PC-3 (cell line): ENCODE results near the gene MIF4GD. TPM values are rescaled to one million over a fixed set of nuclear protein-coding genes. Genes with fewer than 3 reads are reported as not detected.

ENCODE experiments used
- ATAC-seq: fragments of 200-7000 bp; cut with Tn5 transposase; 2 replicates; pipeline ENCODE4 v1.9.1; 2020; ENCODE audit warnings: mild to moderate bottlenecking, moderate library complexity
- BruUV-seq: library from RNA; stranded (reverse); fragments of 400-500 nt; replicated peaks from 2 replicates; lab custom pipeline; 2021; lab: Mats Ljungman, UMichigan
- CTCF ChIA-PET: fragments of 300-600 bp; sonication (Branson Sonifier 250); formaldehyde crosslinking; loops from one replicate; lab custom pipeline; 2022; ENCODE audit warnings: antibody characterized with exemption; lab: Charles Lee
- POLR2A ChIA-PET: fragments of 300-600 bp; sonication (Branson Sonifier 250); formaldehyde crosslinking; loops from one replicate; lab custom pipeline; 2022; ENCODE audit warnings: antibody characterized with exemption; ENCODE audit not compliant: unreplicated experiment; lab: Charles Lee
- DNase-seq: peaks from one replicate; pipeline ENCODE4 v3.0.0-alpha.2; 2015
- H2AFZ ChIP-seq: fragments of 300-600 bp; sonication (generic); 2 replicates; pipeline ENCODE4 v1.6.0; 2016; ENCODE audit warnings: antibody characterized with exemption, low read length
- H3F3A ChIP-seq: fragments of 300-600 bp; sonication (generic); one replicate; pipeline ENCODE4 v1.6.0; 2017; ENCODE audit warnings: antibody characterized with exemption, low read length, control low read depth, mild to moderate bottlenecking; ENCODE audit not compliant: unreplicated experiment
- H3K27ac ChIP-seq: fragments of 300-600 bp; sonication (generic); 2 replicates; pipeline ENCODE4 v1.5.1; 2016; ENCODE audit warnings: mild to moderate bottlenecking, low read length
- H3K27me3 ChIP-seq: fragments of 300-600 bp; sonication (generic); 2 replicates; pipeline ENCODE4 v1.6.1; 2016; ENCODE audit warnings: low read length, mixed read lengths
- H3K36me3 ChIP-seq: fragments of 300-600 bp; sonication (generic); 2 replicates; pipeline ENCODE4 v1.6.1; 2016; ENCODE audit warnings: low read depth, mixed run types, low read length, mixed read lengths
- H3K4me1 ChIP-seq: fragments of 300-600 bp; sonication (generic); 2 replicates; pipeline ENCODE4 v1.5.1; 2016; ENCODE audit warnings: low read length; ENCODE audit not compliant: insufficient read depth
- H3K4me2 ChIP-seq: fragments of 300-600 bp; sonication (generic); 2 replicates; pipeline ENCODE4 v1.6.0; 2016; ENCODE audit warnings: low read length
- H3K4me3 ChIP-seq: fragments of 300-600 bp; sonication (generic); 2 replicates; pipeline ENCODE4 v1.5.1; 2016; ENCODE audit warnings: mild to moderate bottlenecking, low read length, mixed read lengths
- H3K79me2 ChIP-seq: fragments of 300-600 bp; sonication (generic); 2 replicates; pipeline ENCODE4 v1.6.1; 2017; ENCODE audit warnings: low read length, mixed read lengths
- H3K9ac ChIP-seq: fragments of 300-600 bp; sonication (generic); 2 replicates; pipeline ENCODE4 v1.6.0; 2016; ENCODE audit warnings: mild to moderate bottlenecking, low read length
- H3K9me2 ChIP-seq: fragments of 300-600 bp; sonication (generic); replicated peaks from 2 replicates; pipeline ENCODE4 v1.6.1; 2016; ENCODE audit warnings: mixed run types, low read length, mixed read lengths
- H3K9me3 ChIP-seq: fragments of 300-600 bp; sonication (generic); 2 replicates; pipeline ENCODE4 v1.6.1; 2016; ENCODE audit warnings: low read length, mixed read lengths
- H4K20me1 ChIP-seq: fragments of 300-600 bp; sonication (generic); 2 replicates; pipeline ENCODE4 v1.6.1; 2016; ENCODE audit warnings: low read length, mixed read lengths
- CTCF ChIP-seq: fragments of 300-600 bp; sonication (generic); conservative IDR thresholded peaks from 2 replicates; pipeline ENCODE4 v1.5.1; 2017; ENCODE audit warnings: antibody characterized with exemption, low read depth, mild to moderate bottlenecking, low read length
- EZH2 ChIP-seq: fragments of 300-600 bp; sonication (generic); IDR thresholded peaks from one replicate; pipeline ENCODE4 v1.6.1; 2017; ENCODE audit warnings: antibody characterized with exemption, mild to moderate bottlenecking, low read length; ENCODE audit not compliant: unreplicated experiment
- EZH2phosphoT487 ChIP-seq: fragments of 300-600 bp; sonication (generic); IDR thresholded peaks from 2 replicates; pipeline ENCODE4 v1.6.1; 2018; ENCODE audit warnings: mild to moderate bottlenecking, antibody characterized with exemption, low read length, borderline replicate concordance
- intact Hi-C: fragments of 100-400 bp; cut with micrococcal nuclease; formaldehyde crosslinking; loops from 2 replicates; pipeline ENCODE4 v1.9.0; 2023
- total RNA-seq: library from RNA; depleted of rRNA; stranded (reverse); fragments of >200 nt; gene quantifications from 2 replicates; pipeline ENCODE4 v1.2.3, GENCODE V29; 2014

The MIF4GD gene
- total RNA-seq, 1 experiment from 2014 or later = 42.3 TPM

- TF ChIP-seq EZH2 (no peak), EZH2phosphoT487 (no peak), CTCF (no peak)
- no TSS peak for BruUV-seq
- H4K20me1 ChIP-seq = no peaks in the 10 kb centered on the region
- no peaks in the 10 kb centered on the region for H3K27me3 ChIP-seq
- CTCF ChIA-PET = no interaction called here
- no peaks in the 10 kb centered on the region for H3K4me1 ChIP-seq
- no peaks in the 10 kb centered on the region for H3K9me2 ChIP-seq
- H3K9me3 ChIP-seq = no peaks in the 10 kb centered on the region
- H3K4me3 ChIP-seq = no peak overlapping the region
- no peak overlapping the region for H3K9ac ChIP-seq
- intact Hi-C loops = no loop called here
- no peak overlapping the region for H3K27ac ChIP-seq
- H3K79me2 ChIP-seq = peaks cover 58% of the 10 kb centered on the region
- DNase-seq = no peak
- no peaks in the 10 kb centered on the region for H3F3A ChIP-seq
- H2AFZ ChIP-seq = no peak overlapping the region
- H3K4me2 ChIP-seq = no peak overlapping the region
- POLR2A ChIA-PET = no interaction called here
- no peak for ATAC-seq
- H3K36me3 ChIP-seq = 0 out of 2 replicates have a peak, but pooled peaks cover 4% of the 10 kb centered on the region
These were observed 18.8 kb downstream of the MIF4GD start for GRCh38 chr17:75252039-75252816.

GRCh38 chr17:75250009-75250471 is 21.0 kb downstream of the MIF4GD start:
- Histone ChIP-seq H3K27me3 (no peaks in the 10 kb centered on the region), H2AFZ (no peak overlapping the region), H3F3A (no peaks in the 10 kb centered on the region), H3K27ac (no peak overlapping the region), H3K36me3 (peaks cover 21% of the 10 kb centered on the region; the same call in 1 of the 2 replicates), H3K4me1 (no peaks in the 10 kb centered on the region), H3K79me2 (peaks cover 53% of the 10 kb centered on the region), H3K9me3 (no peaks in the 10 kb centered on the region), H3K9ac (no peak overlapping the region), H3K4me2 (no peak overlapping the region), H4K20me1 (no peaks in the 10 kb centered on the region), H3K4me3 (no peak overlapping the region), H3K9me2 (no peaks in the 10 kb centered on the region)
- TF ChIP-seq EZH2 (no peak), CTCF (no peak), EZH2phosphoT487 (no peak)
- ChIA-PET POLR2A (no interaction called here), CTCF (no interaction called here)
- no TSS peak for BruUV-seq
- DNase-seq = no peak
- no peak for ATAC-seq
- intact Hi-C loops = no loop called here

GRCh38 chr17:75249564-75249963 is 21.5 kb downstream of the MIF4GD start:
- ATAC-seq = no peak
- POLR2A ChIA-PET = no interaction called here
- no peaks in the 10 kb centered on the region for H3F3A ChIP-seq
- H2AFZ ChIP-seq = no peak overlapping the region
- CTCF ChIA-PET = no interaction called here
- H3K9ac ChIP-seq = no peak overlapping the region
- H3K27ac ChIP-seq = no peak overlapping the region
- TF ChIP-seq EZH2phosphoT487 (no peak), EZH2 (no peak), CTCF (no peak)
- H3K9me2 ChIP-seq = no peaks in the 10 kb centered on the region
- H3K27me3 ChIP-seq = no peaks in the 10 kb centered on the region
- H3K9me3 ChIP-seq = no peaks in the 10 kb centered on the region
- DNase-seq = no peak
- no peak overlapping the region for H3K4me3 ChIP-seq
- no peak overlapping the region for H3K4me2 ChIP-seq
- BruUV-seq = no TSS peak
- no peaks in the 10 kb centered on the region for H3K4me1 ChIP-seq
- H4K20me1 ChIP-seq = no peaks in the 10 kb centered on the region
- peaks cover 25% of the 10 kb centered on the region; the same call in 1 of the 2 replicates for H3K36me3 ChIP-seq
- H3K79me2 ChIP-seq = peaks cover 53% of the 10 kb centered on the region
- intact Hi-C loops = no loop called here
